ENCODE data around the gene TIRAP. TPM values are rescaled to one million over a fixed set of nuclear protein-coding genes. Genes with fewer than 3 reads are reported as not detected.
"Not testable (repeated sequence)": the region's sequence is repeated elsewhere in the genome, so short reads cannot be mapped to it uniquely, and the experiment has no call there.

Gene TIRAP
- total RNA-seq, 1 donor: 9.8 TPM

- Histone ChIP-seq H3K36me3 (ENCODE audit: insufficient read depth, low read length) (peaks cover 4% of the 10 kb centered on the region), H4K20me1 (ENCODE audit: insufficient read depth, low read length) (peaks cover under 1% of the 10 kb centered on the region), H3K4me1 (ENCODE audit: insufficient read depth, low read length) (peaks cover 11% of the 10 kb centered on the region), H2AFZ (ENCODE audit: low read length) (no peak overlapping the region), H3K27me3 (ENCODE audit: insufficient read depth, low read length) (no peaks in the 10 kb centered on the region), H3K27ac (ENCODE audit: low read depth, low read length) (no peak overlapping the region), H3K79me2 (ENCODE audit: insufficient read depth, low read length) (no peaks in the 10 kb centered on the region), H3K9me3 (ENCODE audit: low read depth, low read length) (no peaks in the 10 kb centered on the region), H3K4me2 (ENCODE audit: insufficient read depth, low read length) (no peak overlapping the region), H3K4me3 (ENCODE audit: insufficient read depth, low read length) (no peak overlapping the region)
- TF ChIP-seq CTCF (IDR thresholded peaks at IDR 0.05; ENCODE audit: extremely low read depth, low read depth, low read length): no peak
- DNase-seq (ENCODE audit: insufficient read length, low spot score, missing footprints): no peak
Observed at GRCh38 chr11:126253265-126253664, 29.6 kb upstream of the TIRAP start.

GRCh38 chr11:126254819-126255218 is 28.1 kb upstream of the TIRAP start:
- Histone ChIP-seq H3K36me3 (ENCODE audit: insufficient read depth, low read length) (peaks cover 9% of the 10 kb centered on the region), H3K4me1 (ENCODE audit: insufficient read depth, low read length) (peaks cover 11% of the 10 kb centered on the region), H3K27ac (ENCODE audit: low read depth, low read length) (no peak overlapping the region), H4K20me1 (ENCODE audit: insufficient read depth, low read length) (peaks cover 6% of the 10 kb centered on the region), H3K79me2 (ENCODE audit: insufficient read depth, low read length) (no peaks in the 10 kb centered on the region), H3K9me3 (ENCODE audit: low read depth, low read length) (no peaks in the 10 kb centered on the region), H3K4me2 (ENCODE audit: insufficient read depth, low read length) (no peak overlapping the region), H3K4me3 (ENCODE audit: insufficient read depth, low read length) (no peak overlapping the region), H2AFZ (ENCODE audit: low read length) (no peak overlapping the region), H3K27me3 (ENCODE audit: insufficient read depth, low read length) (no peaks in the 10 kb centered on the region)
- TF ChIP-seq CTCF (IDR thresholded peaks at IDR 0.05; ENCODE audit: extremely low read depth, low read depth, low read length): no peak
- DNase-seq (ENCODE audit: insufficient read length, low spot score, missing footprints): no peak

- DNase-seq (ENCODE audit: insufficient read length, low spot score, missing footprints); H3K27ac ChIP-seq (ENCODE audit: low read depth, low read length); H3K4me3 ChIP-seq (ENCODE audit: insufficient read depth, low read length); H3K27me3 ChIP-seq (ENCODE audit: insufficient read depth, low read length); H3K9me3 ChIP-seq (ENCODE audit: low read depth, low read length); H3K4me2 ChIP-seq (ENCODE audit: insufficient read depth, low read length); H3K79me2 ChIP-seq (ENCODE audit: insufficient read depth, low read length); H2AFZ ChIP-seq (ENCODE audit: low read length); H3K36me3 ChIP-seq (ENCODE audit: insufficient read depth, low read length); H4K20me1 ChIP-seq (ENCODE audit: insufficient read depth, low read length): not testable (repeated sequence)
- H3K4me1 ChIP-seq (ENCODE audit: insufficient read depth, low read length): peaks cover 11% of the 10 kb centered on the region
Observed at GRCh38 chr11:126255507-126255906, 27.4 kb upstream of the TIRAP start.

- no peak for TF ChIP-seq CTCF (IDR thresholded peaks at IDR 0.05; ENCODE audit: extremely low read depth, low read depth, low read length)
- Histone ChIP-seq H3K4me3 (ENCODE audit: insufficient read depth, low read length) (no peak overlapping the region), H3K27ac (ENCODE audit: low read depth, low read length) (no peak overlapping the region), H4K20me1 (ENCODE audit: insufficient read depth, low read length) (peaks cover 6% of the 10 kb centered on the region), H3K36me3 (ENCODE audit: insufficient read depth, low read length) (peaks cover 15% of the 10 kb centered on the region), H3K4me1 (ENCODE audit: insufficient read depth, low read length) (peaks cover 11% of the 10 kb centered on the region), H3K4me2 (ENCODE audit: insufficient read depth, low read length) (no peak overlapping the region), H2AFZ (ENCODE audit: low read length) (no peak overlapping the region), H3K79me2 (ENCODE audit: insufficient read depth, low read length) (no peaks in the 10 kb centered on the region), H3K9me3 (ENCODE audit: low read depth, low read length) (no peaks in the 10 kb centered on the region), H3K27me3 (ENCODE audit: insufficient read depth, low read length) (no peaks in the 10 kb centered on the region)
- DNase-seq (ENCODE audit: insufficient read length, low spot score, missing footprints): no peak
Observed at GRCh38 chr11:126256216-126256615, 26.7 kb upstream of the TIRAP start.

Measured in osteoblast (primary cell).